Neutrophil (primary cell): Measurements from ENCODE around the gene SGCA.

Experiments used
- H3K27ac ChIP-seq: fragments of 200-600 bp; sonication (generic); 2 replicates; pipeline ENCODE4 v1.5.1; 2016; ENCODE audit warnings: mild to moderate bottlenecking, moderate library complexity
- H3K27me3 ChIP-seq: fragments of 200-600 bp; sonication (generic); 2 replicates; pipeline ENCODE4 v1.6.0; 2016; ENCODE audit warnings: mild to moderate bottlenecking
- H3K36me3 ChIP-seq: fragments of 200-600 bp; sonication (generic); 2 replicates; pipeline ENCODE4 v1.5.1; 2017
- H3K4me1 ChIP-seq, 2 experiments: fragments of 200-600 bp in 1 of 2; sonication (generic) in 1 of 2; 1 replicate in 1 of 2; 2 replicates in 1 of 2; pipeline versions ENCODE4 v1.5.1 to v1.6.1; 2013 to 2016; ENCODE audit warnings: low read depth in 1 of 2, low read length in 1 of 2, mild to moderate bottlenecking in 1 of 2, moderate library complexity in 1 of 2; ENCODE audit not compliant: control insufficient read depth in 1 of 2, insufficient read depth in 1 of 2
- H3K4me3 ChIP-seq, 2 experiments: fragments of 200-600 bp in 1 of 2; sonication (generic) in 1 of 2; 1 replicate in 1 of 2; 2 replicates in 1 of 2; pipeline ENCODE4 v1.5.1; 2013 to 2016; ENCODE audit warnings: low read depth in 1 of 2, low read length in 1 of 2, mild to moderate bottlenecking in 1 of 2, moderate library complexity in 1 of 2
- H3K9me3 ChIP-seq: fragments of 200-600 bp; sonication (generic); 2 replicates; pipeline ENCODE4 v1.5.1; 2016
- CTCF ChIP-seq: fragments of 200-600 bp; sonication (generic); IDR thresholded peaks from 2 replicates; pipeline ENCODE4 v1.5.1; 2016; ENCODE audit warnings: antibody characterized with exemption

SGCA gene

DNA sequence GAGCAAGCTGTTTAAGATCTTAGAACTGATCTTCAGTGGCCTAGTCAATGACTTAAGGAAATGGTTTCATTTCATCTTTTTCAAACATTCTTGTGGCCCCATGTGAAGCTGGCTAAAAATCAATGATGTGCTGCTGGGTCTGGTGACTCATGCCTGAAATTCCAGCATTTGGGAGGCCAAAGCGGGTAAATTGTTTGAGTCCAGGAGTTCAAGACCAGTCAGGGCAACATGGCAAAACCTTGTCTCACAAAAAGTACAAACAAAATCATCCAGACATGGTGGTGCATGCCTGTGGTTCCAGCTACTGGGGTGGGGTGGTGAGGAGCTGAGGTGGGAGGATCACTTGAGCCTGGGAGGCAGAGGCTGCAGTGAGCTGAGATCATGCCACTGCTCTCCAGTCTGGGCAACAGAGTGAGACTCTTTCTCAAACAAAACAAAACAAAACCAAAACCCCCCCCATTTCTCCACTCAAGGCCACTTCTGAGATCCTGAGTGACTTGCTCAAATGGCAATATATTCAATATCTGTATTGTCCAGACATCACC is 53.0 kb downstream of the SGCA start:
- no peak overlapping the region for H3K27ac ChIP-seq
- H3K4me3 ChIP-seq: no peak overlapping the region
- no peaks in the 10 kb centered on the region for H3K9me3 ChIP-seq
- no peaks in the 10 kb centered on the region for H3K36me3 ChIP-seq
- TF ChIP-seq CTCF: no peak
- peaks cover 11 to 13% of the 10 kb centered on the region in 2 experiments for H3K4me1 ChIP-seq
- peaks cover 6% of the 10 kb centered on the region for H3K27me3 ChIP-seq

GRCh38 chr17:50219342-50219741 is 53.5 kb downstream of the SGCA start:
- no peaks in the 10 kb centered on the region for H3K9me3 ChIP-seq
- H3K27me3 ChIP-seq: peaks cover 6% of the 10 kb centered on the region
- no peak overlapping the region for H3K4me3 ChIP-seq
- no peak for TF ChIP-seq CTCF
- no peak overlapping the region for H3K27ac ChIP-seq
- H3K4me1 ChIP-seq: peaks cover 11 to 13% of the 10 kb centered on the region in 2 experiments
- no peaks in the 10 kb centered on the region for H3K36me3 ChIP-seq

DNA sequence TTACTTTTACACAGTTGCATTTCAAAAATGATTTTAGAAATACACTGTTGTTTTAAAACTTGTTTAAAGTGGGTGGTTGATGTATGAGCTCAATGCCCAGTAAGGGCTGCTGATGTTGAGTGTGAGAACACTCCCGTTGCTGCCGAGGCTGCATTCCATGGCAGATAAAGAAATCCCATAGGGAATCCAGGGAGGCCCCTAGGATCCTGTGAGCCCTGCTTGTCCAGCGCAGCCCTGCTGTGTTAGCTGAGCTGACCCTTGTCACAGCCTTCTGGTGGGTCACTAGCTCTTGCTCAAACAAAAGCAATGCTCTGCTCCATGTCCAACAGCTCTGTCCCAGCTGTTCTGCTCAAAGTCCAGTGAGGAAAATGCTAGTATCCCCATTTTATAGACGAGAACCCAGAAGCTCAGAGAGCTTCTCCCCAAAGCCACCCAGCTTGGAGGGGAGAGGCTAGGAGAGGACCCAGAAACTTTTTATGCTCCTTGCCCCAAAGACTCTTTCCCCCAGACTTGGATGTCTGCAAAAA is 54.2 kb downstream of the SGCA start:
- no peak for TF ChIP-seq CTCF
- Histone ChIP-seq H3K9me3 (no peaks in the 10 kb centered on the region), H3K4me3 (no peak overlapping the region), H3K36me3 (no peaks in the 10 kb centered on the region), H3K27ac (no peak overlapping the region), H3K27me3 (peaks cover 6% of the 10 kb centered on the region), H3K4me1 (peaks cover 11 to 13% of the 10 kb centered on the region in 2 experiments)

DNA sequence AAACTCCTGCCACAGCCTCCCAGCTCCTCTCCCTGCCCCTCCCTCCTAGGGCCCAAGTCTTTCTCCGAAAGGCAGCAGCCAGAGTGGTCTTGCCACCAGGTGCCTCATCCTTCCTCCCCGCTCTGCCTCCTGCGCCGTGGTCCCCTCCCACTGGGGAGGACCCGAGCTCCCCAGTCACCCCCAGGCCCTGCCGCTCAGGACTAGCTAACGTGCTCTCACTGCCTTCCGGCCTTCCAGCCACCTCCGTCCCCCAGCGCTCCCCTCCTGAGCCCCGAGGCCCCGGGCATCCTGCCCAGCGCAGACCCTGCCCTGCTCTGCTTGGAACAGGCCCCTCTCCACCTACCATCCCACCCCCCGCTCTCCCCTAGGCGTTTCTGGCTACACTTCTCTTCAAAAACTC is 55.0 kb downstream of the SGCA start:
- H3K9me3 ChIP-seq: no peaks in the 10 kb centered on the region
- no peak overlapping the region for H3K27ac ChIP-seq
- TF ChIP-seq CTCF: no peak
- peaks cover 6% of the 10 kb centered on the region for H3K27me3 ChIP-seq
- H3K4me3 ChIP-seq: no peak overlapping the region
- peaks cover 11 to 13% of the 10 kb centered on the region in 2 experiments for H3K4me1 ChIP-seq
- no peaks in the 10 kb centered on the region for H3K36me3 ChIP-seq

- no peaks in the 10 kb centered on the region for H3K9me3 ChIP-seq
- no peaks in the 10 kb centered on the region for H3K36me3 ChIP-seq
- TF ChIP-seq CTCF: no peak
- H3K27me3 ChIP-seq: peaks cover 6% of the 10 kb centered on the region
- peak overlapping the region in 1 of 2 experiments; percentile 8 for H3K4me3 ChIP-seq
- peak overlapping the region; percentile 26 for H3K27ac ChIP-seq
- H3K4me1 ChIP-seq: peaks cover 11 to 13% of the 10 kb centered on the region in 2 experiments
These were observed 55.6 kb downstream of the SGCA start for GRCh38 chr17:50221266-50221863.
